ENCODE results near the gene ROR1. TPM values are rescaled to one million over a fixed set of nuclear protein-coding genes. Genes with fewer than 3 reads are reported as not detected.

ROR1 gene
- total and polyA plus RNA-seq, 7 experiments from 2014 or later, result 0.07 to 0.22 (median 0.16) TPM; not detected in 4

DNA sequence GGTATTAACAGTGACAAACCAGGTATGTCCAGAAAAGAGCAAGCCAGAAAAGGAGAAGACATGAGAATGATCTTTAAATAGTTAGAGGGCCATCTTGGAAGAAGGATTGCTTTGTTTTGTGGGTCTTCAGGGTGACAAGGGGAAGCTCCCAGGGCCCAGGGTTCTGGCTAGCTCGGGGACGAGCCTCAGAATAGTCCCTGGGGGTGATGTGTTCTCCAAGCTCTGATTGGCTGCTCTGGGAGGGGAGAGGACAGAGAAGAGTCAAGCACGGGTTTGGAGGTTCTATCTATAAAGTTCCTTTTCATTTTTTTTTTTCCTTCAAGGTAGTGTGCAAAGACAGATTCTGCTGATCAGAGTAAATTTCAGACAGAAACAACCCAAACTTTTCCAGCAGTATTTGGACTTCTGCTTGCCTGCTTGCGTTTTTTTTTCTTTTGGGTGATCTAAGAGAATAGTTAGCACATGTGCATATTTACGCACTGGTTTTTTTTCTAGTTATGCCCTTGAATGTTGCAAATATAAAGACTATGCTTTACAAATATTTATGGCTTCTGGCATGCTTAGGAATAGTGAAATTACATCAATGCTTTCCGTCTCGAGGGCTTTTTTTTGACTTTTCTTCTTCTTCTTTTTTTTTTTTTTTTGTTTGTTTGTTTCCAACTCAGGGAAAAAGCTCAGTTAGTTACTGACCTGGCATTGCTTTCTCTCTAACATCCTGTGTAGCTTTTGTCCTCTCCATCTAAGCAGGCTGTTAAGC lies 59.7 kb downstream of the ROR1 start:
- Mint-ChIP-seq H3K27me3 (peaks cover 5 to 30% (median 8%) of the 10 kb centered on the region in 5 donors), H3K4me1 (no peaks in the 10 kb centered on the region), H3K4me3 (no peak overlapping the region), H3K27ac (no peak overlapping the region), H3K9me3 (no peaks in the 10 kb centered on the region), H3K36me3 (no peaks in the 10 kb centered on the region)
- no peak overlapping the region for H3K27ac ChIP-seq (ENCODE audit: low read depth, low read length)
- H3K4me1 ChIP-seq (ENCODE audit: control insufficient read depth in 2 of 2, insufficient read depth in 2 of 2, low read length in 2 of 2), result no peaks in the 10 kb centered on the region
- POLR2A ChIA-PET, result no interaction called here
- intact Hi-C loops (cut with micrococcal nuclease), result no loop called here
- CTCF ChIA-PET, result no interaction called here
- no peak for DNase-seq
- H3K27me3 ChIP-seq (ENCODE audit: control insufficient read depth in 2 of 2, insufficient read depth in 2 of 2, low read length in 2 of 2), result no peaks in the 10 kb centered on the region
- no peaks in the 10 kb centered on the region for H3K9me3 ChIP-seq (ENCODE audit: control insufficient read depth in 2 of 3, low read length in 3 of 3)
- no peak overlapping the region for H3K4me3 ChIP-seq (ENCODE audit: low read length)
- ATAC-seq, result no peak
- no peaks in the 10 kb centered on the region for H3K36me3 ChIP-seq (ENCODE audit: control insufficient read depth in 2 of 3, insufficient read depth in 3 of 3, low read length in 3 of 3)

DNA sequence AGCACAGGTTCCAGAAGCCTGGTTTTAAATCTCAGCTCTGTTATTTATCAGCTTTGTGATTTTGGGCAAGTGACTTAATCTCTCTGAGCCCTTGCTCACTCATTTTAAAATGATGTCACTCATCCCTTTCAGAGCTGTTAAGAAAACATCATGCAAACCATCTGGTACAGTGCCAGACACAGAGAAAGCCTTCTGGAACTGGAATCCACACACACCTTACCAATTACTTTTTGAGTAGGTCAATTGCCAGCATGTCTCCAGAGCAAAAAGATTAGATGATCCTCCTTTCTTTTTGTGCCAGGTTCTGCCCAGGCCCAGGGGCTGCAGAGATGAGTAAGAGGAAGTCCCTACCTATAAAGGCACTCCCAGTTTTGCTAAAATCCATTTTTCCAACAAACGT lies 61.3 kb downstream of the ROR1 start:
- no peak for ATAC-seq
- Mint-ChIP-seq H3K4me3 (no peak overlapping the region), H3K27me3 (peaks cover 0 to 16% (median 0%) of the 10 kb centered on the region in 5 donors), H3K9me3 (no peaks in the 10 kb centered on the region), H3K36me3 (no peaks in the 10 kb centered on the region), H3K4me1 (no peaks in the 10 kb centered on the region), H3K27ac (peak overlapping the region in 1 of 9 donors; percentile 17)
- no peaks in the 10 kb centered on the region for H3K9me3 ChIP-seq (ENCODE audit: control insufficient read depth in 2 of 3, low read length in 3 of 3)
- H3K27me3 ChIP-seq (ENCODE audit: control insufficient read depth in 2 of 2, insufficient read depth in 2 of 2, low read length in 2 of 2), result no peaks in the 10 kb centered on the region
- DNase-seq, result no peak
- POLR2A ChIA-PET, result no interaction called here
- H3K27ac ChIP-seq (ENCODE audit: low read depth, low read length), result no peak overlapping the region
- CTCF ChIA-PET, result no interaction called here
- no peak overlapping the region for H3K4me3 ChIP-seq (ENCODE audit: low read length)
- H3K4me1 ChIP-seq (ENCODE audit: control insufficient read depth in 2 of 2, insufficient read depth in 2 of 2, low read length in 2 of 2), result no peaks in the 10 kb centered on the region
- no peaks in the 10 kb centered on the region for H3K36me3 ChIP-seq (ENCODE audit: control insufficient read depth in 2 of 3, insufficient read depth in 3 of 3, low read length in 3 of 3)
- intact Hi-C loops (cut with micrococcal nuclease), result no loop called here

- no peaks in the 10 kb centered on the region for H3K9me3 Mint-ChIP-seq
- Histone ChIP-seq H3K27me3 (ENCODE audit: control insufficient read depth in 2 of 2, insufficient read depth in 2 of 2, low read length in 2 of 2) (no peaks in the 10 kb centered on the region), H3K4me3 (ENCODE audit: low read length) (no peak overlapping the region), H3K36me3 (ENCODE audit: control insufficient read depth in 2 of 3, insufficient read depth in 3 of 3, low read length in 3 of 3) (no peaks in the 10 kb centered on the region), H3K9me3 (ENCODE audit: control insufficient read depth in 2 of 3, low read length in 3 of 3) (no peaks in the 10 kb centered on the region), H3K27ac (ENCODE audit: low read depth, low read length) (no peak overlapping the region), H3K4me1 (ENCODE audit: control insufficient read depth in 2 of 2, insufficient read depth in 2 of 2, low read length in 2 of 2) (no peaks in the 10 kb centered on the region)
- ChIA-PET POLR2A (no interaction called here), CTCF (no interaction called here)
- no peak overlapping the region for H3K27ac Mint-ChIP-seq
- H3K36me3 Mint-ChIP-seq, result no peaks in the 10 kb centered on the region
- intact Hi-C loops (cut with micrococcal nuclease), result no loop called here
- H3K4me3 Mint-ChIP-seq, result no peak overlapping the region
- H3K27me3 Mint-ChIP-seq, result peaks cover 0 to 13% (median 0%) of the 10 kb centered on the region in 5 donors
- H3K4me1 Mint-ChIP-seq, result no peaks in the 10 kb centered on the region
- ATAC-seq (no peak), DNase-seq (no peak)
These were observed 62.6 kb downstream of the ROR1 start for GRCh38 chr1:63836374-63836773.

DNA sequence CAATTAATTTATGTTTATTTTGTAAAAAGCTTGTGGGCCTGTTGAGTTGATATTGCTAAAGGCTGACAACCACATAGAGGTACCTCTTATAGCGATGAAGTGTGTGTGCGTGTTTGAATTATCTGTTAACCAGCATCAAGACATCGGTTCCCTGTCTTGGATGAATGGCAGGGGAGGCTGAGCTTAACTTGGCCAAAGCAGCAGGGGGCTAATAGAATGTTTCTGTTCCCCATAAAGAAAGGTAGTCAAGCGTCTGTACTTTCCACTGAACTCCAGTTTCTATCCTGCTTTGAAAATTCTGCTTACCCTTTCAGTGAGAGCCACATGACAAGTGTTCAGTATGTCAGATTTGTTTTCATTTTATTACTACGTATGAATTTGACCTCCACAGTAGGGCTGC lies 63.0 kb downstream of the ROR1 start:
- no peaks in the 10 kb centered on the region for H3K9me3 Mint-ChIP-seq
- no peak overlapping the region for H3K27ac Mint-ChIP-seq
- no peak for ATAC-seq
- peaks cover 0 to 15% (median 0%) of the 10 kb centered on the region in 5 donors for H3K27me3 Mint-ChIP-seq
- no peak for DNase-seq
- no peaks in the 10 kb centered on the region for H3K36me3 Mint-ChIP-seq
- Histone ChIP-seq H3K4me3 (ENCODE audit: low read length) (no peak overlapping the region), H3K4me1 (ENCODE audit: control insufficient read depth in 2 of 2, insufficient read depth in 2 of 2, low read length in 2 of 2) (no peaks in the 10 kb centered on the region), H3K9me3 (ENCODE audit: control insufficient read depth in 2 of 3, low read length in 3 of 3) (no peaks in the 10 kb centered on the region), H3K36me3 (ENCODE audit: control insufficient read depth in 2 of 3, insufficient read depth in 3 of 3, low read length in 3 of 3) (no peaks in the 10 kb centered on the region), H3K27ac (ENCODE audit: low read depth, low read length) (no peak overlapping the region), H3K27me3 (ENCODE audit: control insufficient read depth in 2 of 2, insufficient read depth in 2 of 2, low read length in 2 of 2) (no peaks in the 10 kb centered on the region)
- intact Hi-C loops (cut with micrococcal nuclease), result no loop called here
- POLR2A ChIA-PET, result no interaction called here
- H3K4me1 Mint-ChIP-seq, result no peaks in the 10 kb centered on the region
- no peak overlapping the region for H3K4me3 Mint-ChIP-seq
- CTCF ChIA-PET, result no interaction called here

GRCh38 chr1:63843010-63843409 lies 69.2 kb downstream of the ROR1 start:
- Mint-ChIP-seq H3K9me3 (no peaks in the 10 kb centered on the region), H3K27me3 (peaks cover 5 to 11% (median 10%) of the 10 kb centered on the region in 5 donors), H3K27ac (no peak overlapping the region), H3K4me1 (peaks cover 0 to 4% (median 0%) of the 10 kb centered on the region in 7 donors), H3K4me3 (no peak overlapping the region), H3K36me3 (no peaks in the 10 kb centered on the region)
- DNase-seq (no peak), ATAC-seq (no peak)
- POLR2A ChIA-PET, result no interaction called here
- Histone ChIP-seq H3K36me3 (ENCODE audit: control insufficient read depth in 2 of 3, insufficient read depth in 3 of 3, low read length in 3 of 3) (no peaks in the 10 kb centered on the region), H3K4me3 (ENCODE audit: low read length) (no peak overlapping the region), H3K27ac (ENCODE audit: low read depth, low read length) (no peak overlapping the region), H3K4me1 (ENCODE audit: control insufficient read depth in 2 of 2, insufficient read depth in 2 of 2, low read length in 2 of 2) (no peaks in the 10 kb centered on the region), H3K9me3 (ENCODE audit: control insufficient read depth in 2 of 3, low read length in 3 of 3) (no peaks in the 10 kb centered on the region), H3K27me3 (ENCODE audit: control insufficient read depth in 2 of 2, insufficient read depth in 2 of 2, low read length in 2 of 2) (no peaks in the 10 kb centered on the region)
- intact Hi-C loops (cut with micrococcal nuclease), result no loop called here
- CTCF ChIA-PET, result no interaction called here

DNA sequence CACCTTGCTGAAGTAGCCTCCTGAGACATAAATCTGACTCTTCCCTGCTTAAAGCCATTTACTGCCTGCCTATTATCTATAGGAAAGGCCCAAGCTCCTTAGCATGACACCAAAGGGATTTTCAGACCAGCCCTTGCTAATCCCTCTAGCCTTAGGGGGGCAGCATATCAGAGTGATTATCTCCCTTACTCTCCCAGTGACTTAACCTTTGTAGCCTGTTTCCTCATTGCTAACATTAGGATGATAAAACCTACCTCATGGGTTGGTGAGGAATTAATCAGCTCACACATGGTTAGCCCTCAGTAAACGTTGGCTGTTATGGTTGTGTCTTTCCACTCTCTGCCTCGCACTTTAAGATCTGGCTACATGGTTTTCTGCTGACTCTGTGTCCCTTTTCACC lies 70.1 kb downstream of the ROR1 start:
- H3K9me3 Mint-ChIP-seq, result no peaks in the 10 kb centered on the region
- DNase-seq, result no peak
- H3K4me3 Mint-ChIP-seq, result no peak overlapping the region
- no peak overlapping the region for H3K27ac ChIP-seq (ENCODE audit: low read depth, low read length)
- intact Hi-C loops (cut with micrococcal nuclease), result no loop called here
- no peak overlapping the region for H3K27ac Mint-ChIP-seq
- no peaks in the 10 kb centered on the region for H3K36me3 Mint-ChIP-seq
- POLR2A ChIA-PET, result no interaction called here
- no peaks in the 10 kb centered on the region for H3K9me3 ChIP-seq (ENCODE audit: control insufficient read depth in 2 of 3, low read length in 3 of 3)
- H3K4me1 Mint-ChIP-seq, result peaks cover 0 to 4% (median 0%) of the 10 kb centered on the region in 7 donors
- no peak overlapping the region for H3K4me3 ChIP-seq (ENCODE audit: low read length)
- ATAC-seq, result no peak
- H3K27me3 Mint-ChIP-seq, result peaks cover 5 to 11% (median 10%) of the 10 kb centered on the region in 5 donors
- H3K36me3 ChIP-seq (ENCODE audit: control insufficient read depth in 2 of 3, insufficient read depth in 3 of 3, low read length in 3 of 3), result no peaks in the 10 kb centered on the region
- CTCF ChIA-PET, result no interaction called here
- no peaks in the 10 kb centered on the region for H3K27me3 ChIP-seq (ENCODE audit: control insufficient read depth in 2 of 2, insufficient read depth in 2 of 2, low read length in 2 of 2)
- H3K4me1 ChIP-seq (ENCODE audit: control insufficient read depth in 2 of 2, insufficient read depth in 2 of 2, low read length in 2 of 2), result no peaks in the 10 kb centered on the region

DNA sequence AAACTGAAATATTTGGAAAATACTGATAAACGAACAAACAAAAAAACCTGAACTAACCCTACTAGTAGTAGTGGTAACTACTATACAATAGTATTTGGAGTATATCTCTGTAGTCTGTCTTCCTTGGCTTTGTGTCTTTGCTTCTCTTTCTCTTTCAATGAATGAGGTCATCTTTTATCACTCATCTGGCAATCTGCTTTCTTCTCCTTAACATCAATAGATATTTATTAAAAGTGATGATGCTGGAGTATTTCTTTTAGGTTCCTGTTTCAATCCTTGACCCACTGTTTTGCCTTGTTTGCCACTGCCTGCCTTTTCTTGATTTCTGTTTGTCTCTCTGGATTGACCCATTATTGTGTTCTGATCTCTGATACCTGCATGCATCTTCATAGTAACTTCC lies 71.5 kb downstream of the ROR1 start:
- no peaks in the 10 kb centered on the region for H3K9me3 Mint-ChIP-seq
- no peaks in the 10 kb centered on the region for H3K4me1 ChIP-seq (ENCODE audit: control insufficient read depth in 2 of 2, insufficient read depth in 2 of 2, low read length in 2 of 2)
- no peak for ATAC-seq
- peaks cover 0 to 2% of the 10 kb centered on the region in 2 donors for H3K27me3 ChIP-seq (ENCODE audit: control insufficient read depth in 2 of 2, insufficient read depth in 2 of 2, low read length in 2 of 2)
- no peak overlapping the region for H3K4me3 ChIP-seq (ENCODE audit: low read length)
- DNase-seq, result no peak
- no peaks in the 10 kb centered on the region for H3K9me3 ChIP-seq (ENCODE audit: control insufficient read depth in 2 of 3, low read length in 3 of 3)
- no peak overlapping the region for H3K27ac Mint-ChIP-seq
- no peak overlapping the region for H3K27ac ChIP-seq (ENCODE audit: low read depth, low read length)
- H3K36me3 ChIP-seq (ENCODE audit: control insufficient read depth in 2 of 3, insufficient read depth in 3 of 3, low read length in 3 of 3), result no peaks in the 10 kb centered on the region
- intact Hi-C loops (cut with micrococcal nuclease), result no loop called here
- H3K4me1 Mint-ChIP-seq, result peaks cover 0 to 4% (median 0%) of the 10 kb centered on the region in 7 donors
- CTCF ChIA-PET, result no interaction called here
- POLR2A ChIA-PET, result no interaction called here
- H3K4me3 Mint-ChIP-seq, result no peak overlapping the region
- H3K36me3 Mint-ChIP-seq, result no peaks in the 10 kb centered on the region
- peaks cover 5 to 14% (median 10%) of the 10 kb centered on the region in 5 donors for H3K27me3 Mint-ChIP-seq
